HepG2 (cell line): Measurements from ENCODE around the gene TMEM47.

ENCODE experiments used
- CTCF ChIP-seq: sonication (generic); formaldehyde crosslinking; IDR thresholded peaks from 2 replicates; pipeline ENCODE4 v1.5.0; 2020; ENCODE audit warnings: mild to moderate bottlenecking, missing genetic modification reagents, moderate library complexity
- FOSL1 ChIP-seq: sonication (generic); formaldehyde crosslinking; IDR thresholded peaks from 2 replicates; pipeline ENCODE4 v1.9.0; 2021; ENCODE audit warnings: missing genetic modification reagents, borderline replicate concordance
- JARID2 ChIP-seq: sonication (generic); formaldehyde crosslinking; IDR thresholded peaks from 2 replicates; pipeline ENCODE4 v1.8.1; 2023; ENCODE audit warnings: missing genetic modification reagents, inconsistent platforms; ENCODE audit not compliant: insufficient replicate concordance
- MYNN ChIP-seq: sonication (generic); formaldehyde crosslinking; IDR thresholded peaks from 2 replicates; pipeline ENCODE4 v1.4.0; 2020; ENCODE audit warnings: mild to moderate bottlenecking, low read depth, missing genetic modification reagents
- POLR2AphosphoS5 ChIP-seq: IDR thresholded peaks from 2 replicates; pipeline ENCODE4 v1.6.1; 2012; ENCODE audit warnings: low read depth, low read length
- SNAPC5 ChIP-seq: sonication (generic); formaldehyde crosslinking; IDR thresholded peaks from 2 replicates; pipeline ENCODE4 v1.8.1; 2023; ENCODE audit warnings: mild to moderate bottlenecking, missing genetic modification reagents, borderline replicate concordance
- TAF1 ChIP-seq: sonication (generic); formaldehyde crosslinking; IDR thresholded peaks from 2 replicates; pipeline ENCODE4 v1.4.0; 2020; ENCODE audit warnings: missing genetic modification reagents
- ZNF335 ChIP-seq: sonication (generic); formaldehyde crosslinking; IDR thresholded peaks from 2 replicates; pipeline ENCODE4 v1.4.0; 2020; ENCODE audit warnings: missing genetic modification reagents
- ZNF598 ChIP-seq: sonication (generic); formaldehyde crosslinking; IDR thresholded peaks from 2 replicates; pipeline ENCODE4 v1.5.1; 2020; ENCODE audit warnings: mild to moderate bottlenecking, missing genetic modification reagents, borderline replicate concordance
- ZNF672 ChIP-seq: sonication (generic); formaldehyde crosslinking; IDR thresholded peaks from 2 replicates; pipeline ENCODE4 v1.8.1; 2022; ENCODE audit warnings: missing genetic modification reagents
- ZNF75D ChIP-seq: sonication (generic); formaldehyde crosslinking; IDR thresholded peaks from 2 replicates; pipeline ENCODE4 v1.8.1; 2023; ENCODE audit warnings: missing genetic modification reagents, mild to moderate bottlenecking, borderline replicate concordance
- TF ChIP-seq, protein P1 (sequence below): conservative IDR thresholded peaks from 2 replicates; pipeline ENCODE4 v1.6.1; 2018; ENCODE audit warnings: missing genetic modification reagents

GRCh38 chrX:34598362-34598761 is 58.7 kb downstream of the TMEM47 start:
- TF ChIP-seq TAF1 (CRISPR knock-in tag) = no peak
- TF ChIP-seq ZNF598 (CRISPR knock-in tag) = no peak
- no peak for TF ChIP-seq SNAPC5 (CRISPR knock-in tag)
- no peak for TF ChIP-seq ZNF75D (CRISPR knock-in tag)
- no peak for TF ChIP-seq POLR2AphosphoS5
- TF ChIP-seq, protein P1, sequence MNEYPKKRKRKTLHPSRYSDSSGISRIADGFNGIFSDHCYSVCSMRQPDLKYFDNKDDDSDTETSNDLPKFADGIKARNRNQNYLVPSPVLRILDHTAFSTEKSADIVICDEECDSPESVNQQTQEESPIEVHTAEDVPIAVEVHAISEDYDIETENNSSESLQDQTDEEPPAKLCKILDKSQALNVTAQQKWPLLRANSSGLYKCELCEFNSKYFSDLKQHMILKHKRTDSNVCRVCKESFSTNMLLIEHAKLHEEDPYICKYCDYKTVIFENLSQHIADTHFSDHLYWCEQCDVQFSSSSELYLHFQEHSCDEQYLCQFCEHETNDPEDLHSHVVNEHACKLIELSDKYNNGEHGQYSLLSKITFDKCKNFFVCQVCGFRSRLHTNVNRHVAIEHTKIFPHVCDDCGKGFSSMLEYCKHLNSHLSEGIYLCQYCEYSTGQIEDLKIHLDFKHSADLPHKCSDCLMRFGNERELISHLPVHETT = no peak
- TF ChIP-seq FOSL1 (CRISPR knock-in tag) = no peak
- TF ChIP-seq MYNN (CRISPR knock-in tag) = no peak
- no peak for TF ChIP-seq ZNF335 (CRISPR knock-in tag)
- no peak for TF ChIP-seq ZNF672 (CRISPR knock-in tag)
- TF ChIP-seq JARID2 = no peak
- no peak for TF ChIP-seq CTCF
